ENCODE data around the gene ATAT1.

DNA sequence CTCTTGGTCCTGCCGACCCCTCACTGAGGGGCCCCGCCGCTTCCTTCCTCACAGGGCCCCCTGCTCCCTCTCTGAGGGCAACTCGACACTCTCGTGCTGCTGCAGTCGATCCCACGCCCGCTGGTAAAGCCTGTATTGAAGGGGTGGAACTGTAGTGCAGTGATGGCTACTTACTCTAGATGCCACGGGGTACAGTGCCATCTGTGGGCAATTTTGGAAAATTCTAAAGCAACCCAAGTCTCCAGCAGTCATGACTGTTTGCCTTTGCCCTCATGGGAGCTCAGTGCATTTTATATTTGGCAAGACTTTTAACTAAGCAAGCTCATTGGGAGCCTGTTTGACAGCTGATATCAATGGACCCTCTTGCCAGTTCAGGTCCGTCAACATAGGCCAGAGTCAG, 13.8 kb downstream of the ATAT1 start:
- TF ChIP-seq, protein P1, sequence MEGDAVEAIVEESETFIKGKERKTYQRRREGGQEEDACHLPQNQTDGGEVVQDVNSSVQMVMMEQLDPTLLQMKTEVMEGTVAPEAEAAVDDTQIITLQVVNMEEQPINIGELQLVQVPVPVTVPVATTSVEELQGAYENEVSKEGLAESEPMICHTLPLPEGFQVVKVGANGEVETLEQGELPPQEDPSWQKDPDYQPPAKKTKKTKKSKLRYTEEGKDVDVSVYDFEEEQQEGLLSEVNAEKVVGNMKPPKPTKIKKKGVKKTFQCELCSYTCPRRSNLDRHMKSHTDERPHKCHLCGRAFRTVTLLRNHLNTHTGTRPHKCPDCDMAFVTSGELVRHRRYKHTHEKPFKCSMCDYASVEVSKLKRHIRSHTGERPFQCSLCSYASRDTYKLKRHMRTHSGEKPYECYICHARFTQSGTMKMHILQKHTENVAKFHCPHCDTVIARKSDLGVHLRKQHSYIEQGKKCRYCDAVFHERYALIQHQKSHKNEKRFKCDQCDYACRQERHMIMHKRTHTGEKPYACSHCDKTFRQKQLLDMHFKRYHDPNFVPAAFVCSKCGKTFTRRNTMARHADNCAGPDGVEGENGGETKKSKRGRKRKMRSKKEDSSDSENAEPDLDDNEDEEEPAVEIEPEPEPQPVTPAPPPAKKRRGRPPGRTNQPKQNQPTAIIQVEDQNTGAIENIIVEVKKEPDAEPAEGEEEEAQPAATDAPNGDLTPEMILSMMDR (conservative IDR thresholded peaks at IDR 0.05; ENCODE audit: low read depth, low read length) = peak; percentile 42; the same call in 1 of the 2 replicates
- TF ChIP-seq EZH2phosphoT487 (IDR thresholded peaks at IDR 0.05; ENCODE audit: borderline replicate concordance, low read length) (no peak), EZH2 (IDR thresholded peaks at IDR 0.05; ENCODE audit: low read length, unreplicated experiment) (no peak)
